Fibroblast of skin of left quadriceps (primary cell): Measurements from ENCODE around the gene IL15RA.
"Not testable (repeated sequence)": the region's sequence is repeated elsewhere in the genome, so short reads cannot be mapped to it uniquely, and the experiment has no call there.

Source experiments
- DNase-seq, 2 experiments: peaks; one replicate each; pipeline ENCODE4 v3.0.0-alpha.2; 2013; ENCODE audit warnings: low read depth in 2 of 2

IL15RA gene

GRCh38 chr10:6006546-6006945, 29.2 kb upstream of the IL15RA start:
- DNase-seq: no peak

GRCh38 chr10:6005856-6006395, 28.6 kb upstream of the IL15RA start:
- no peak for DNase-seq

GRCh38 chr10:6005161-6005804, 27.9 kb upstream of the IL15RA start:
- DNase-seq: not testable (repeated sequence)

- no peak for DNase-seq
Measured at GRCh38 chr10:6002809-6003510, 25.6 kb upstream of the IL15RA start.

- DNase-seq: no peak
Measured at GRCh38 chr10:5999440-6000165, 22.3 kb upstream of the IL15RA start.

- no peak for DNase-seq
Measured at GRCh38 chr10:5996696-5997095, 19.4 kb upstream of the IL15RA start.

GRCh38 chr10:5992398-5992797, 15.1 kb upstream of the IL15RA start:
- no peak for DNase-seq

GRCh38 chr10:5991708-5992107, 14.4 kb upstream of the IL15RA start:
- DNase-seq: no peak

GRCh38 chr10:5989756-5990155, 12.4 kb upstream of the IL15RA start:
- DNase-seq: no peak

GRCh38 chr10:5988336-5988920, 11.1 kb upstream of the IL15RA start:
- DNase-seq: no peak

GRCh38 chr10:5987747-5988146, 10.4 kb upstream of the IL15RA start:
- DNase-seq: no peak

GRCh38 chr10:5985029-5985428, 7.7 kb upstream of the IL15RA start:
- DNase-seq: no peak

GRCh38 chr10:5983774-5984173, 6.4 kb upstream of the IL15RA start:
- DNase-seq: no peak

GRCh38 chr10:5981529-5981928, 4.2 kb upstream of the IL15RA start:
- no peak for DNase-seq

- DNase-seq: no peak
Measured at GRCh38 chr10:5978230-5978489, 817 bp upstream of the IL15RA start.

GRCh38 chr10:5976512-5977470, 552 bp downstream of the IL15RA start:
- no peak for DNase-seq

- DNase-seq: no peak
Measured at GRCh38 chr10:5975641-5976473, 1.5 kb downstream of the IL15RA start.

- no peak for DNase-seq
Measured at GRCh38 chr10:5973069-5973468, 4.3 kb downstream of the IL15RA start.

GRCh38 chr10:5971886-5972285, 5.5 kb downstream of the IL15RA start:
- no peak for DNase-seq

- no peak for DNase-seq
Measured at GRCh38 chr10:5971315-5971832, 6.0 kb downstream of the IL15RA start.
